MM.1S (cell line): ENCODE data around the gene LNX2.

Experiments used
- DNase-seq: peaks from one replicate; pipeline ENCODE4 v3.0.0-alpha.2; 2015
- H2AFZ ChIP-seq: fragments of 300-600 bp; sonication (generic); 2 replicates; pipeline ENCODE4 v1.6.0; 2016; ENCODE audit warnings: antibody characterized with exemption, low read length
- H3F3A ChIP-seq: fragments of 300-600 bp; sonication (generic); 2 replicates; pipeline ENCODE4 v1.6.1; 2016; ENCODE audit warnings: mild to moderate bottlenecking, antibody characterized with exemption, low read length, moderate library complexity, mixed read lengths; ENCODE audit not compliant: insufficient read depth
- H3K27ac ChIP-seq: fragments of 300-600 bp; sonication (generic); 2 replicates; pipeline ENCODE4 v1.5.1; 2016; ENCODE audit warnings: mild to moderate bottlenecking, low read length
- H3K27me3 ChIP-seq: fragments of 300-600 bp; sonication (generic); replicated peaks from 2 replicates; pipeline ENCODE4 v1.6.0; 2016; ENCODE audit warnings: low read length; ENCODE audit not compliant: insufficient read depth
- H3K36me3 ChIP-seq: fragments of 300-600 bp; sonication (generic); replicated peaks from 2 replicates; pipeline ENCODE4 v1.6.1; 2016; ENCODE audit warnings: mild to moderate bottlenecking, low read length, mixed read lengths; ENCODE audit not compliant: insufficient read depth
- H3K4me1 ChIP-seq: fragments of 300-600 bp; sonication (generic); 2 replicates; pipeline ENCODE4 v1.6.1; 2016; ENCODE audit warnings: low read length, mixed read lengths
- H3K4me2 ChIP-seq: fragments of 300-600 bp; sonication (generic); 2 replicates; pipeline ENCODE4 v1.6.0; 2016; ENCODE audit warnings: low read depth, low read length
- H3K4me3 ChIP-seq: fragments of 300-600 bp; sonication (generic); 2 replicates; pipeline ENCODE4 v1.5.1; 2016; ENCODE audit warnings: low read length, mixed read lengths
- H3K79me2 ChIP-seq: fragments of 300-600 bp; sonication (generic); 2 replicates; pipeline ENCODE4 v1.6.1; 2016; ENCODE audit warnings: mixed run types, low read length, mixed read lengths
- H3K9ac ChIP-seq: fragments of 300-600 bp; sonication (generic); 2 replicates; pipeline ENCODE4 v1.6.1; 2016; ENCODE audit warnings: low read length, mixed read lengths
- H3K9me2 ChIP-seq: fragments of 300-600 bp; sonication (generic); replicated peaks from 2 replicates; pipeline ENCODE4 v1.6.1; 2016; ENCODE audit warnings: mild to moderate bottlenecking, low read length, mixed read lengths; ENCODE audit not compliant: insufficient read depth
- H3K9me3 ChIP-seq: fragments of 300-600 bp; sonication (generic); replicated peaks from 2 replicates; pipeline ENCODE4 v1.6.1; 2016; ENCODE audit warnings: mild to moderate bottlenecking, low read length, mixed read lengths; ENCODE audit not compliant: insufficient read depth
- H4K20me1 ChIP-seq: fragments of 300-600 bp; sonication (generic); 2 replicates; pipeline ENCODE4 v1.6.1; 2016; ENCODE audit warnings: mild to moderate bottlenecking, low read length, moderate library complexity, mixed read lengths; ENCODE audit not compliant: insufficient read depth
- CTCF ChIP-seq: fragments of 300-600 bp; sonication (generic); IDR thresholded peaks from 2 replicates; pipeline ENCODE4 v1.5.1; 2016; ENCODE audit warnings: antibody characterized with exemption, low read length, mixed read lengths
- EZH2 ChIP-seq: fragments of 300-600 bp; sonication (generic); optimal IDR thresholded peaks from 2 replicates; pipeline ENCODE3; 2017; ENCODE audit warnings: low read depth, mild to moderate bottlenecking, antibody characterized with exemption, low read length, mixed read lengths
- EZH2phosphoT487 ChIP-seq: fragments of 300-600 bp; sonication (generic); IDR thresholded peaks from 2 replicates; pipeline ENCODE4 v1.6.1; 2018; ENCODE audit warnings: antibody characterized with exemption, low read length

The LNX2 gene

GRCh38 chr13:27504128-27504867 is 116.0 kb downstream of the LNX2 start:
- Histone ChIP-seq H3K9me2 (no peaks in the 10 kb centered on the region), H2AFZ (no peak overlapping the region), H3K4me2 (no peak overlapping the region), H3K9ac (no peak overlapping the region), H3K9me3 (no peaks in the 10 kb centered on the region), H4K20me1 (no peaks in the 10 kb centered on the region), H3K4me1 (no peaks in the 10 kb centered on the region), H3K27ac (no peak overlapping the region), H3K4me3 (no peak overlapping the region), H3K79me2 (no peaks in the 10 kb centered on the region), H3K27me3 (no peaks in the 10 kb centered on the region), H3K36me3 (no peaks in the 10 kb centered on the region), H3F3A (no peaks in the 10 kb centered on the region)
- no peak for TF ChIP-seq CTCF
- TF ChIP-seq EZH2 = no peak
- TF ChIP-seq EZH2phosphoT487 = no peak
- no peak for DNase-seq

GRCh38 chr13:27500806-27501534 is 119.4 kb downstream of the LNX2 start:
- Histone ChIP-seq H3K79me2 (no peaks in the 10 kb centered on the region), H3K36me3 (no peaks in the 10 kb centered on the region), H2AFZ (no peak overlapping the region), H3F3A (no peaks in the 10 kb centered on the region), H3K4me3 (no peak overlapping the region), H3K27me3 (no peaks in the 10 kb centered on the region), H3K9ac (no peak overlapping the region), H4K20me1 (no peaks in the 10 kb centered on the region), H3K4me1 (no peaks in the 10 kb centered on the region), H3K9me2 (no peaks in the 10 kb centered on the region), H3K4me2 (no peak overlapping the region), H3K27ac (no peak overlapping the region), H3K9me3 (no peaks in the 10 kb centered on the region)
- TF ChIP-seq EZH2phosphoT487 (no peak), EZH2 (no peak), CTCF (no peak)
- no peak for DNase-seq

DNA sequence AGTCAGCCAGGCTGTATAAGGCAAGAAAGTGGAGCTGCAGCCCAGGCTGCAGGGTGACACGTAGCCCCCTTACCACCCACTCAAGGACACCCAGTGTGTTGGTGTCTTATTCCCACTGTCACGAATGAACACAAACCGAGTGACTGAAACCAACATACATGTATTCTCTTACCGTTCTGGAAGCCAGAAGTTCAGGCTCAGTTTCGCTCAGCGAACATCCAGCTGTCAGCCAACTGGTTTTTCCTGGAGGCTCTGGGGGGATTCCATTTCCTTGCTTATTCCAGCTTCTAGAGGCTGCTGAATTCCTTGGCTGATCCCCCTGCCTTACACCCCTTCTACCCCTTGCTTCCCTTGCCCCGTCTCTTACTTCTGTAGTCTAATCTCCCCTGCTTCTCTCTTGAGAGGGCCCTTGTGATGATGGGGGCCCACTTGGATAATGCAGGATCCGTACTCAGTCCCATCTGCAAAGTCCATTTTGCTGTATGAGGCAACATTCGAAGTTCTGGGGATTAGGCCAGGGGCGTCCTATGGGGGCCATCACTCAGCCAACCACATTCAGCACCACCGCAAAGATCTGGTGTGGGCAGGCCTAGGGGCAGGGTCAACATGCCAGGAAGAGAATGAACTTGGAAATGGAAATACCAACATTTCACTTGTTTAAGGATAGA is 122.6 kb downstream of the LNX2 start:
- Histone ChIP-seq H2AFZ (no peak overlapping the region), H3K9ac (no peak overlapping the region), H3K4me2 (no peak overlapping the region), H3K4me1 (no peaks in the 10 kb centered on the region), H3K36me3 (no peaks in the 10 kb centered on the region), H4K20me1 (no peaks in the 10 kb centered on the region), H3K79me2 (no peaks in the 10 kb centered on the region), H3K9me3 (no peaks in the 10 kb centered on the region), H3K27ac (no peak overlapping the region), H3K9me2 (no peaks in the 10 kb centered on the region), H3K4me3 (no peak overlapping the region), H3K27me3 (no peaks in the 10 kb centered on the region), H3F3A (no peaks in the 10 kb centered on the region)
- TF ChIP-seq EZH2 = no peak
- no peak for TF ChIP-seq EZH2phosphoT487
- DNase-seq = no peak
